ENCODE results near the gene SYT6.

Gene SYT6

GRCh38 chr1:114099268-114099667, 54.4 kb downstream of the SYT6 start:
- in situ Hi-C loops (cut with MboI; ENCODE audit: low sequenced_read_pairs, unreplicated experiment), result no loop called here
- TF ChIP-seq CTCF (IDR thresholded peaks at IDR 0.05; ENCODE audit: borderline replicate concordance, control extremely low read depth, extremely low read depth, insufficient read depth, missing control alignments), result no peak
- no peak for DNase-seq (ENCODE audit: low spot score)

DNA sequence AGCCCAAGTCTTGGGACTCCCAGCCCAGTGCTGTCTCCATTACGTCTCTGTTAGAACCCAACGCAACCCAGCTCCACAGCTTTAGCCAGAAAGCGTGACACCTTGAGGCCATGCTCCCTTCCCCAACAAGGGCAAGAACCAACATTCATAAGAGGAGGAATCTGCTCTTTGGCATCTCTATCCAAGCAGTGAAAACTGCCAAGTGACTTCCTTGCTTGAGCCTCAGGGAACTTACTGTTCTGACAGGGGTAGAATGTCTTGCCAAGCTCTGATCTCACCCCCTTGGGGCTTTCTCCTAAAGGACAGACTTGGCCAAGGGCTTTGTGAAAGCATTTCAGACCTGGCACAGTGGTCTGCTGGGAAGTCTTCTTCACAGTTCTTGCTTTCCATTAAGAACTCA, 56.6 kb downstream of the SYT6 start:
- in situ Hi-C loops (cut with MboI; ENCODE audit: low sequenced_read_pairs, unreplicated experiment), result no loop called here
- TF ChIP-seq CTCF (IDR thresholded peaks at IDR 0.05; ENCODE audit: borderline replicate concordance, control extremely low read depth, extremely low read depth, insufficient read depth, missing control alignments), result no peak
- no peak for DNase-seq (ENCODE audit: low spot score)

GRCh38 chr1:114094675-114095074, 59.0 kb downstream of the SYT6 start:
- no peak for DNase-seq (ENCODE audit: low spot score)
- in situ Hi-C loops (cut with MboI; ENCODE audit: low sequenced_read_pairs, unreplicated experiment), result no loop called here
- no peak for TF ChIP-seq CTCF (IDR thresholded peaks at IDR 0.05; ENCODE audit: borderline replicate concordance, control extremely low read depth, extremely low read depth, insufficient read depth, missing control alignments)

DNA sequence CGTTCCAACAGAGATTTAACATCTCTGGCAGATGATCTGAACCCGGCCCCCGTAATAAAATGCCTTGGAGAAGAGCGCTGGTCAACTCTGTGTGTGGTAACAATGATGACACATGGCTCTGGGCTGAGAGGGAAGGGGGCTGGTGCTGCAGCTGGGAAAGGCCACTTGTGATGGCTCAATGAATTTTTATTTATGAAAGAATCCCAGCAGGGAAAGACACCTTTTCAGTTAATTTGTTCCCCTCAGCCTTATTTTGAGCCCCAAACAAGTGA, 59.4 kb downstream of the SYT6 start:
- no peak for DNase-seq (ENCODE audit: low spot score)
- in situ Hi-C loops (cut with MboI; ENCODE audit: low sequenced_read_pairs, unreplicated experiment), result no loop called here
- TF ChIP-seq CTCF (IDR thresholded peaks at IDR 0.05; ENCODE audit: borderline replicate concordance, control extremely low read depth, extremely low read depth, insufficient read depth, missing control alignments), result no peak

GRCh38 chr1:114093624-114094362, 59.9 kb downstream of the SYT6 start:
- no peak for DNase-seq (ENCODE audit: low spot score)
- in situ Hi-C loops (cut with MboI; ENCODE audit: low sequenced_read_pairs, unreplicated experiment), result no loop called here
- no peak for TF ChIP-seq CTCF (IDR thresholded peaks at IDR 0.05; ENCODE audit: borderline replicate concordance, control extremely low read depth, extremely low read depth, insufficient read depth, missing control alignments)

GRCh38 chr1:114092186-114093062, 61.2 kb downstream of the SYT6 start:
- DNase-seq (ENCODE audit: low spot score), result no peak
- TF ChIP-seq CTCF (IDR thresholded peaks at IDR 0.05; ENCODE audit: borderline replicate concordance, control extremely low read depth, extremely low read depth, insufficient read depth, missing control alignments), result no peak
- in situ Hi-C loops (cut with MboI; ENCODE audit: low sequenced_read_pairs, unreplicated experiment), result no loop called here

All from GM13976 (cell line).